ENCODE data around the gene MDN1.
"Not testable (repeated sequence)": the region's sequence is repeated elsewhere in the genome, so short reads cannot be mapped to it uniquely, and the experiment has no call there.

The MDN1 gene

DNA sequence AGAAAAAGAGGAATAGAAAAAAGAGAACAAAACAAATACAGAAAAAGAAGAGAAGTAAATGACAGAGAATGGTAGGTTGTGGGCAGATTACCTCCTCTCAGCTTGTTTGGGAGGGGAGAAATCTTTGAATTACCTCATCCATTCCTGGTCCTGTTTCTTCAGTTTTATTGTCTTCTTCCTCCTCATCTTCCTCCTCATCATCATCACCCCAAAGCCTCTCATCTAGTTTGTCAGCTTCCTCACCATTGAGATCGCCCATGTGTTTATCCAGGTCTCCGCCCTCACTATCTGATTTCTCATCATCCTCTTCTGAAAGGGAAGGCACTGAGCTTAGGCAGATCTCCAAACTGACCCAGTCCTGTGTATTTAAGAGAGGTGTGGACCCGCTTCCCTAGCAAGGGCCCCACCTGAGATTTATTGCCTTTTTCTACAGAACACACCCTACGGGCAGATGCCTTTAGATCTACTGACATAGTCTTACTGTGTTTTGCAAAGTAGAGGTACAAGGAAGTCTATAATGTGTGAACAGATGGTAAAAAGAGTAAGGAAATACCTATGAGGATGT is 156.9 kb downstream of the MDN1 start:
- TF ChIP-seq Cebpa-rat (IDR thresholded peaks at IDR 0.05), result no peak
- Histone ChIP-seq H3K27me3 (no peaks in the 10 kb centered on the region), H3K4me3 (no peak overlapping the region), H3K9me3 (replicated peaks in 1 of 11) (no peaks in the 10 kb centered on the region), H3K36me3 (peaks cover 40 to 96% (median 71%) of the 10 kb centered on the region in 11 experiments; a peak in 21 of 22 replicates), H3K4me2 (no peak overlapping the region), H3K4me1 (no peaks in the 10 kb centered on the region), H4K20me1 (no peaks in the 10 kb centered on the region), H3K9ac (no peak overlapping the region), H3K27ac (no peak overlapping the region)

GRCh38 chr6:89661559-89661958 is 158.0 kb downstream of the MDN1 start:
- H3K4me3 ChIP-seq, result no peak overlapping the region
- no peaks in the 10 kb centered on the region for H3K4me1 ChIP-seq
- H3K36me3 ChIP-seq, result peaks cover 48 to 96% (median 72%) of the 10 kb centered on the region in 11 experiments; a peak in 21 of 22 replicates
- H4K20me1 ChIP-seq, result no peaks in the 10 kb centered on the region
- no peak overlapping the region for H3K27ac ChIP-seq
- no peaks in the 10 kb centered on the region for H3K27me3 ChIP-seq
- no peak overlapping the region for H3K4me2 ChIP-seq
- no peaks in the 10 kb centered on the region for H3K9me3 ChIP-seq (replicated peaks in 1 of 11)
- TF ChIP-seq Cebpa-rat (IDR thresholded peaks at IDR 0.05), result no peak
- H3K9ac ChIP-seq, result no peak overlapping the region

- H3K4me1 ChIP-seq, result no peaks in the 10 kb centered on the region
- H3K4me3 ChIP-seq, result no peak overlapping the region
- H3K4me2 ChIP-seq, result no peak overlapping the region
- TF ChIP-seq Cebpa-rat (IDR thresholded peaks at IDR 0.05), result no peak
- peaks cover 45 to 96% (median 75%) of the 10 kb centered on the region in 11 experiments; a peak in 21 of 22 replicates for H3K36me3 ChIP-seq
- H3K9me3 ChIP-seq (replicated peaks in 1 of 11), result no peaks in the 10 kb centered on the region
- H4K20me1 ChIP-seq, result no peaks in the 10 kb centered on the region
- no peaks in the 10 kb centered on the region for H3K27me3 ChIP-seq
- no peak overlapping the region for H3K9ac ChIP-seq
- H3K27ac ChIP-seq, result no peak overlapping the region
Observed at GRCh38 chr6:89660981-89661380, 158.6 kb downstream of the MDN1 start.

DNA sequence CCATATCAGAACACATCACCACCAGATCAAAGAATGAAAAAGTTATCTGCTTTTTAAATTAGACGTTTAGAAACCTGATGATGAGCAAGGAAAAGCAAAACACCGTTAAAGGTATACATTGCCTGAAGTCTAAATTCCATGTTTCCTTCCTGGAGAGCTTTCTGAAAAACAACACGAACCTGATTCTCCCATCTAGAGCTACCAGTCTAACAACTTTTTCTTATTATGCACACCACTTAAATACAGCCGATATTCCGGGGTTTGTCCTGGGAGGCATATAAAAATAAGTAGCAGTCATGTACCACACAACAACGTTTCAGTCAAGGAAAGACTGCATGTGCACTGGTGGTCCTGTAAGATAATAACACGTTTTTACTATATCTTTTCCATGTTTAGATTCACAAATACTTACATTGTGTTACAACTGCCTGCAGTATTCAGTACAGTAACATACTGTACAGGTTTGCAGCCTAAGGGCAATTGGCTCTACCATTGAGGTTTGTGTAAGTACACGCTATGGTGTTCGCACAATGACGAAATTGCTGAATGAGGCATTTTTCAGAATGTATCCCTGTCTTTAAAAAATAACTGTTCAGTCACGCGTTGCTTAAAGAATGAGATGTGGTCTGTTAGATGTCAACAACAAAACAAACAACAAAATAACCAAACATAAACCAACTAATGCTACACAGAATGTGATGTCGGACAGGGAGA is 162.0 kb downstream of the MDN1 start:
- no peak for TF ChIP-seq Cebpa-rat (IDR thresholded peaks at IDR 0.05)
- no peaks in the 10 kb centered on the region for H3K9me3 ChIP-seq (replicated peaks in 1 of 11)

GRCh38 chr6:89655122-89655521 is 164.5 kb downstream of the MDN1 start:
- Histone ChIP-seq H3K36me3 (peaks cover 25 to 96% (median 84%) of the 10 kb centered on the region in 11 experiments), H3K4me1 (no peaks in the 10 kb centered on the region), H3K9me3 (replicated peaks in 1 of 11) (no peaks in the 10 kb centered on the region), H4K20me1 (no peaks in the 10 kb centered on the region), H3K27me3 (no peaks in the 10 kb centered on the region), H3K9ac (no peak overlapping the region), H3K4me2 (no peak overlapping the region), H3K4me3 (no peak overlapping the region), H3K27ac (no peak overlapping the region)
- TF ChIP-seq Cebpa-rat (IDR thresholded peaks at IDR 0.05), result no peak

More for the DNA sequence above, 162.0 kb downstream of the MDN1 start:
- Histone ChIP-seq H4K20me1 (no peaks in the 10 kb centered on the region), H3K9ac (no peak overlapping the region), H3K4me1 (no peaks in the 10 kb centered on the region), H3K27ac (no peak overlapping the region), H3K4me2 (no peak overlapping the region), H3K36me3 (peaks cover 35 to 96% (median 82%) of the 10 kb centered on the region in 11 experiments; a peak in 21 of 22 replicates), H3K4me3 (no peak overlapping the region), H3K27me3 (no peaks in the 10 kb centered on the region)

- TF ChIP-seq Cebpa-rat (IDR thresholded peaks at IDR 0.05), result no peak
- Histone ChIP-seq H3K27me3 (no peaks in the 10 kb centered on the region), H3K9ac (no peak overlapping the region), H4K20me1 (no peaks in the 10 kb centered on the region), H3K9me3 (replicated peaks in 1 of 11) (no peaks in the 10 kb centered on the region), H3K27ac (no peak overlapping the region), H3K36me3 (peaks cover 33 to 100% (median 78%) of the 10 kb centered on the region in 11 experiments), H3K4me1 (no peaks in the 10 kb centered on the region), H3K4me2 (no peak overlapping the region), H3K4me3 (no peak overlapping the region)
Observed at GRCh38 chr6:89650579-89650978, 169.0 kb downstream of the MDN1 start.

DNA sequence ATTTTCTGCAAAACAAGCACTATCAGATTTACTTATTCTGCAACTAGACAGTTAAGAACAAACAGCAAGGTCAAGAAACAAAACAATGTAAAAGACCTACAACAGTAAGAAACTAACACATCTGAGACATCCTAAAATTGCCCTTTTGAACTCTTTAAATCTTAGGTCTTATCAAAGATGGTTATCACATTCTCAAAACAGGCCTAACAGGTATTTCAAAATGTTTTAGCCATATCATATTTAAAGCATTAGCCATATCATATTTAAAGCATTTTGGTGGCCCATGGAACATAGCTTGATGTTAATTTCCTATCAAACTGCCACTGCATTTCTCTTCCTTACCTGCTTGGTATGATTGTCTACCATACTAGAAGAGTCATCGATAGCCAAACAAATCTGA is 169.9 kb downstream of the MDN1 start:
- Histone ChIP-seq H3K36me3 (peaks cover 32 to 100% (median 81%) of the 10 kb centered on the region in 11 experiments), H3K27me3 (no peaks in the 10 kb centered on the region), H3K9ac (no peak overlapping the region), H4K20me1 (no peaks in the 10 kb centered on the region), H3K4me3 (no peak overlapping the region), H3K9me3 (replicated peaks in 1 of 11) (no peaks in the 10 kb centered on the region), H3K27ac (no peak overlapping the region), H3K4me1 (no peaks in the 10 kb centered on the region), H3K4me2 (no peak overlapping the region)
- no peak for TF ChIP-seq Cebpa-rat (IDR thresholded peaks at IDR 0.05)

DNA sequence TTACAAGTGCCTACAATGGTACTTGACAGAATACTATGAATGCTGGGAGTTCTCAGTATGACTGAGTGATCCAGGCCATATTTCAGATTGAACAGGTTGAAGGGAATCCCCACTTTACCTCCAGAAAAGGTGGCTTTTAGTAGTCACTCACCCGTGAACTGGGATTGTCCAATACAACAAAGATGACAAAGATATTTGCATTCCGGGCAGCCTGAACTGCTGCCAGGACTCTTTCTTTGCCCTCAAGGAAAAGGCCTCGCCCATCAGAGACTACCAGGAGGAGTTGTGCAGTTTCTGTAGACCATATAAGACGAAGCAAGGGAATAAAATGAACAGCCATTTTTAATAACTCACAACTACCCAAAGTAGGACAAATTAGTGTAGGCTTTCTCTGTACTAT is 174.7 kb downstream of the MDN1 start:
- H3K4me3 ChIP-seq, result no peak overlapping the region
- no peaks in the 10 kb centered on the region for H3K27me3 ChIP-seq
- H3K9me3 ChIP-seq (replicated peaks in 1 of 11), result no peaks in the 10 kb centered on the region
- peaks cover 25 to 72% (median 64%) of the 10 kb centered on the region in 11 experiments for H3K36me3 ChIP-seq
- no peak overlapping the region for H3K27ac ChIP-seq
- no peak for TF ChIP-seq Cebpa-rat (IDR thresholded peaks at IDR 0.05)
- H4K20me1 ChIP-seq, result no peaks in the 10 kb centered on the region
- H3K9ac ChIP-seq, result no peak overlapping the region
- no peak overlapping the region for H3K4me2 ChIP-seq
- no peaks in the 10 kb centered on the region for H3K4me1 ChIP-seq

GRCh38 chr6:89643406-89643805 is 176.2 kb downstream of the MDN1 start:
- Histone ChIP-seq H3K9ac (no peak overlapping the region), H3K4me1 (peaks cover 5 to 9% (median 8%) of the 10 kb centered on the region in 10 experiments; a peak in 13 of 20 replicates), H4K20me1 (no peaks in the 10 kb centered on the region), H3K9me3 (replicated peaks in 1 of 11) (no peaks in the 10 kb centered on the region), H3K27me3 (no peaks in the 10 kb centered on the region), H3K4me3 (no peak overlapping the region), H3K4me2 (no peak overlapping the region), H3K36me3 (peaks cover 23 to 62% (median 52%) of the 10 kb centered on the region in 11 experiments), H3K27ac (no peak overlapping the region)
- no peak for TF ChIP-seq Cebpa-rat (IDR thresholded peaks at IDR 0.05)

DNA sequence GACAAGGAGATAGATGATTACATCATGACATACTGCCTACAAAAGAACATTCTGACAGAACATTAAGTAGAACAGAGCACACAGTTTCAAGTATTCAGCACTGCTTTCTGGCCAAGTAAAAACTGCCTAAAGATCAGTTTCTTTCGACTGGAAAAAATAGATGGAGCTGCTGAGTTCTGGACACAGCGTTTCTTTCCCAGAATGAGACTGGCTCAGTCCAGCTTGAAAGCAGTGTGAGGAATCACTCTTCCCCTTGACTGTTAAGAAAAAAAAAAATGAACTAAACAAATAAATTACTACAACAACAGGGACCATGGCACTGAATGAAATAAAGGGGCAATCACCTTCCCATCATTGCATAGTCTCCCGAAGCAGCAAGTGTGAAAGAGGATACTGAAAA is 176.6 kb downstream of the MDN1 start:
- no peaks in the 10 kb centered on the region for H3K27me3 ChIP-seq
- no peak overlapping the region for H3K4me3 ChIP-seq
- peaks cover 6 to 9% (median 8%) of the 10 kb centered on the region in 10 experiments; a peak in 14 of 20 replicates for H3K4me1 ChIP-seq
- no peak overlapping the region for H3K9ac ChIP-seq
- no peak overlapping the region for H3K4me2 ChIP-seq
- H3K27ac ChIP-seq, result no peak overlapping the region
- H3K9me3 ChIP-seq (replicated peaks in 1 of 11), result no peaks in the 10 kb centered on the region
- H3K36me3 ChIP-seq, result peaks cover 22 to 57% (median 47%) of the 10 kb centered on the region in 11 experiments
- no peaks in the 10 kb centered on the region for H4K20me1 ChIP-seq
- TF ChIP-seq Cebpa-rat (IDR thresholded peaks at IDR 0.05), result no peak

GRCh38 chr6:89641581-89641980 is 178.0 kb downstream of the MDN1 start:
- H3K27ac ChIP-seq; H3K27me3 ChIP-seq; H3K9ac ChIP-seq; H3K4me3 ChIP-seq; H3K4me2 ChIP-seq; H3K9me3 ChIP-seq (replicated peaks in 1 of 11); H4K20me1 ChIP-seq: not testable (repeated sequence)
- Histone ChIP-seq H3K36me3 (peaks cover 10 to 46% (median 38%) of the 10 kb centered on the region in 11 experiments; a peak in 21 of 22 replicates), H3K4me1 (peaks cover 7 to 14% (median 12%) of the 10 kb centered on the region in 10 experiments; a peak in 15 of 20 replicates)
